C4-2B (cell line): ENCODE measurements around the gene PTGER2.

Experiments used
- CTCF ChIP-seq: fragments of 450-650 bp; conservative IDR thresholded peaks from 2 replicates; pipeline ENCODE4 v1.5.1; 2017; ENCODE audit warnings: mild to moderate bottlenecking
- ZFX ChIP-seq: fragments of 450-650 bp; IDR thresholded peaks from 2 replicates; pipeline ENCODE4 v1.6.1; 2017

GRCh38 chr14:52268279-52269061 is 45.6 kb upstream of the PTGER2 start:
- TF ChIP-seq CTCF (no peak), ZFX (no peak)
